HG02642 (cell line): ENCODE data around the gene TICAM2.

Experiments used
- ATAC-seq: cut with Tn5 transposase; IDR thresholded peaks from one replicate; pipeline ENCODE4 v1.9.1; 2021; ENCODE audit warnings: mild to moderate bottlenecking; ENCODE audit not compliant: unreplicated experiment, poor library complexity

TICAM2 gene

DNA sequence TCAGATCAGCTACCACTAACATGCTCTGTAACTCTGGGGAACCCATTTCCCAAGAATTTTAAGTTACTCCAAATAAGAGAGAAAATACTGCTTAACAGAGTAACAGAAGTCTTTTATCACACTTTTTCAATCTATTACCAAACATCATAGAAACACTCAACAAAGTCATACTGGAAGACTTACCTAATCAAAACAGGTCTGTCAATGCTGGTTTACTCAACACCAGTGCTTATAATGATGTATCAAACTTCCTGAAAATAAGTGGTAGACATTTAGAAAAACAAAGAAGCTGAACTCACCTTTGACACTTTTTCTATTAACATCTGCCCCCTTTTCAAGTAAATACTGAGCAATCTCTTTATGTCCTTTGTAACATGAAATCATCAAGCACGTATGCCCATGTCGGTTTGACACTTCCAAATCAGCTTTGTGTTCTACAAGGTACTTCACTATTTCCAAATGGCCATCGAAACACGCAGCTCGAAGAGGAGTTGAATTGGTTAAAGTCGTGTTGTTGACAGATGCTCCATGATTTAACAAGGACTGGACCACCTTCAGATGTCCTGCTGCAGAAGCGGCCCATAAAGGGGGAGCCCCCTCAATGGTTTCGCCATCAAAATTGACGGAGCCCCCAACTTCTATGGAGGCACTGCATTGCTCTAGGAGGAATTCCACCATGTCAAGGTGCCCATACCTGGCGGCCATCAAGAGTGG, 59.5 kb downstream of the TICAM2 start:
- no peak for ATAC-seq

DNA sequence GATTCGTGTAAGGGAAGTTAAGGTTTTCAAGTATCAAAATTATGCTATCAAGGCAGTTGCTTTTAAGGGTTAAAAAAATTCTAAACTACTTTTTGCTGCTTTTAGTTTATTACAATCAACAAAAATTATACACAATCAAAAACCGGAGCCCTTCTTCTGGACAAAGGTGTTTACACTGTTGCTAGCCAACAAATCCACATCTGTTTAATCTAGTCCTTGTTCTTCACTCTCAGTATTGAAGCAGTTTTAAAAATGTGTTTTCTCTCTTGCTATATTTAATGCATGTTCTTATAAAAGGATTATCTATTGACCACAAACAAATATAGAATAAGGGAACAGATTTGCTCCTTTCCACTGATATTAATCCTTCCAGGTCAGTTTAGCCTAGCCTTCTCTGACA, 60.2 kb downstream of the TICAM2 start:
- ATAC-seq = no peak

DNA sequence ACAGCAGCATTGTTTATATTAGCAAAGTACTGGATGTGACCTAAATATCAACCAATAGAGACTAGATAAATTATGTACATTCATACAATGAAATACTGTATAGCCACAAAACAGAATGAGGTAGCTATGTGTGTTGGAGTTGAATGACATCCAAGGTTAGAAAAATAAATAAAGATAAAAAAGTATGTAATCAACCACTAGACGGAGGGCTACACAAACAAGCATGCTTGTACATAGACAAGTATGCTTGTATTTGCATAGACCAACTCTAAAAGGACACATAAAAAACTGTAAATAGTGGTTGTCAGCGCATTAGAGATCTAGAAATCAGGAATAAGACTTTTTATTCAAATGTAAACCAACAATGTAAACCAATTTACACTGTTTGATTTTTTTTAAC, 60.7 kb downstream of the TICAM2 start:
- no peak for ATAC-seq

DNA sequence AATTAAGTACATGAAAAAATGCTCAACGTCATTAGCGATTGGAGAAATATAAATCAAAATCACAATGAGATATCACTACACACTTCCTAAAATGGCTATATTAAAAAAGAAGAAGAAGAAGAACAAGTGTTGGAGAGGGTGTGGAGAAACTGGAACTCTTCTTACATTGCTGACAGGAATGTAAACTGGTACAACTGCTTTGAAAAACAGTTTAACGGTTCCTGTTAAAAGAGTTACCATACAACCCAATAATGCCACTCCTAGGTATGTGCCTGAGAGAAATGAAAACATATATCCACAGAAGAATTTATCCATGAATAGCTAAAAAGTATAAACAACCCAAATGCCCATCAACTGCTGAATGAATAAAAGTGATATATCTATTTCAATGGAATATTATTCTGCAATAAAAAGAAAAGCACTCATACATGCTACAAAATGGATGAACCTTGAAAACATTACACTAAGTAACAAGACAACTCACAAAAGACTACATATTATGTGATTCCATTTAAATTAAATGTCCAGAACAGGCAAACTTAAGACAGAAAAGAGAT, 66.7 kb downstream of the TICAM2 start:
- no peak for ATAC-seq

DNA sequence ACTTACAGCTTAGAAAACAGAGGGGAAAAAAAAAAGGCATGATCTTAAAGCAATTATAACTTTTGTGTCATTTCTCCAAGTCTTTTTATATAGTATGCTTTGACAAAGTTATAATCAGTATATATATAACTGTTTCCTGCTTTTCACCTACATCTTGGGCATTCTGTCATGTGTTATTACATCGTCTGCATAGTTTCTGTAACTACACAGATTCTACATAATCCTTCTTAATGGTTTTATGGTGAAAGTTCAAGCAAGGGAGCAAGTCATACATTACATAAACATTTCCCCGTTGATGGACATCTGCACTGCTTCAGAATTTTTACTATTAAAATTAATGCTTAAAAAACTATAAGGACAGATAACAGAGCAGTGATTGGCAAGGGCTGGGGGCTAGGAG, 69.8 kb downstream of the TICAM2 start:
- no peak for ATAC-seq

DNA sequence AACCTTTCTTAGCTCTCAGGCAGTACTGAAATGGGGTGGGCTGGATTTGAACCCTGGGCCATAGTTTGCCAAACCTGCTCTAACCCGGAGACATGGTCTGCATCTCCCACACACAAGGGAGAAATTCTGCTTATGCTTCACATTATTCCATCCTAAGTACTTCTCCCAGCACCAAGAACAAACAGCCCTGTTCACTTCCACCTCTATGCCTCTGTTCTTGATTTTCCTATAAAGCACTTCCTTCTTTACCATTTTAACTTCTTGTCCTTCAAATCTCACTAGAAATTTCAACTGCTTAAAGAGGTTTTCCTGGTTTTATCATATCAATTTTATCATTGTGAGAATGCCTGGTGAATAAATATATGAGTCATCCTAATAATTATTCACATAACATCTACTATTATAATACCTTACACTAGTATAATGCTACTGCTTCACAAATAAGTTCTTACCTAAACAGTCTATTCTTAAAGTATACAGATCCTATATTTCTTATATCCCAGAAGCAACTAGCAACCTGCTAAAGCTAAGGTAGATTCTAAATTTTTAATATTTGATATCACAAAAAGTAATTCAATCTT, 70.4 kb downstream of the TICAM2 start:
- ATAC-seq = no peak

DNA sequence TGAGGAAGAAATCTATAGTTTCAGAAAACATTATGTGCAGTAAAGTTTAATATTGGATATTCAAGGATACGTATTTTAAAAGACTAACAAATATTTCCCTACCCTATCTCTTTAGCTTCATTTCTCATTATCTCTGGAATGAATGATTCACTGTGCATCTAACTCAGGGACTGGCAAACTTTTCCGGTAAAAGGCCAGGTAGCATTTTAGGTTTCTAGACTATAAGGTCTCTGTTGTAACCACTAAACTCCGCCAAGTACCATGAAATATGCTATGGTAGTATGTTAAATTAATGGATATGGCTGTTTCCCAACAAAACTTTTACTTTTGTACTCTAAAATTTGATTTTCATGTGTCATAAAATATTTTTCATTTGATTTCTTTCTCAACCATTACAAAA, 70.9 kb downstream of the TICAM2 start:
- no peak for ATAC-seq

DNA sequence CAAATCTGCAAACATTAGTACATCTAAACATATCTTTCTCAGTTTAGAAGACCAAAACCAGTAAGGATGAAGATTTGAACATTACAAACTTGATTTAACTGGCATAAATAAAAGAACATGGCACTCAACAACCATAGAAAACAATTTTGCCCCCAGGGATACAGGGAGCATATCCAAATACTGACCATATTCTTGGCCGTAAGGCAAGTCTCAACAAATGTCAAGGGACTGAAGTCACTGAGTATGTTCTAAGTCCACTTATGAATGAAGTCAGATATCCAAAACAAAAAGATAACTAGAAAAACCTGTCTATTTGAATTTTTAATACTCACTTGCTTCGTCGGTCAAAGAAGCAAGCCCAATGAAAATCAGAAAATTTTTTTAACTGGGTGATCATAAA, 71.9 kb downstream of the TICAM2 start:
- no peak for ATAC-seq
